Activated CD8-positive, alpha-beta memory T cell treated with anti-CD3 and anti-CD28 coated beads for 48 hours (primary cell): ENCODE data around the gene GNG7.
"Not testable (repeated sequence)": the region's sequence is repeated elsewhere in the genome, so short reads cannot be mapped to it uniquely, and the experiment has no call there.

ENCODE experiments used
- DNase-seq, 3 experiments: peaks; one replicate each; pipeline ENCODE4 v3.0.0-alpha.2; 2020; ENCODE audit warnings: low read depth in 2 of 3, low spot score in 2 of 3

The GNG7 gene

DNA sequence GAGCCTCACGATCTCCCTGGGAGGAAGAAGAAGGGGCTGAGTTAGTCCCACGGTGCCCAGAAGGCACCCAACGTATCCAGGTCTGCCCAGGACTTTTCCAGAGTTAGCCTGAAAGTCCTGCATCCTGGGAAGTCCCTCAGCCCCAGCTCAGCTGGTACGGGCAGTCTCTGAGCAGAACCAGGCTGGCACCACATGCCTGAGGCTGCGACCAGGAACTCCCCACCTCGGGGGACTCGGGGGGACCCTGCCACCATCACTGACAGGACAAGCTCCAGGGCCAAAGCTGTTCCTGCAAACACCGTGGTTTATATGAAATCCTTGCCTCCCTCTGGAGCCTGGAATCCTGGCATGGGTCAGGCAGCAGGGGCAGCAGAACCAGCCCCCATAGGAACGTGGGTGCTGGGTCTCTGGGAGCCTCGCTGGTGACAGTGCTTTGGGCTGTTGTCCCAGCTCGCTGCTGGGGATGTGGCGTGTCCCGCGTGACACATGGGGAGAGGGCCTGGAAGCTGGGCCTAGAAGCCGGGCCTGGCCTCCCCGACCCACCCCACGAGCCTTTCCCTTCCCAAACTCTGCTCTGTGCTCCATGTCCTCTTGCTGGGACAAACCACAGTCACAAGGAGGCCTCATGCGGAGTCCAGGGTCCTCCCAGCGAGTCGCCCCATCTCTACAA lies 55.5 kb downstream of the GNG7 start:
- no peak for DNase-seq

DNA sequence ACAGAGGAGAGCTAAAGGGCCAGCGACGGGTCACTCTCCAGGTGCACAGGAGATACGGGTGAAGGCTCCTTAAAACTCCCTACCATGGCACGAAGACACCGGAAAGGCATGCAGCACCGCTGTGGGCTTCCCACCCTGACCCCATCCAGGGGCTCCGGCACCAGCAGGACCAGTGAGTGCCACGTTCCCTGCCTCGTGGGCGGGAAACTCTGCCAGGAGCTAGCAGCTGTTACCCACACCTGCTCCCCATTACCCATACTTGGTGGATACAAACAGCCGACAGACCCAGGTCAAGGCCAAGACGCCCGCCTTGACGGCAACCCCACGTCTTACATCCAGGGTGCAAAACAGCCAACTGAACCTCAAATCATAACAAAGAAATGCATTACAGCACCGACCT lies 56.7 kb downstream of the GNG7 start:
- DNase-seq: no peak

DNA sequence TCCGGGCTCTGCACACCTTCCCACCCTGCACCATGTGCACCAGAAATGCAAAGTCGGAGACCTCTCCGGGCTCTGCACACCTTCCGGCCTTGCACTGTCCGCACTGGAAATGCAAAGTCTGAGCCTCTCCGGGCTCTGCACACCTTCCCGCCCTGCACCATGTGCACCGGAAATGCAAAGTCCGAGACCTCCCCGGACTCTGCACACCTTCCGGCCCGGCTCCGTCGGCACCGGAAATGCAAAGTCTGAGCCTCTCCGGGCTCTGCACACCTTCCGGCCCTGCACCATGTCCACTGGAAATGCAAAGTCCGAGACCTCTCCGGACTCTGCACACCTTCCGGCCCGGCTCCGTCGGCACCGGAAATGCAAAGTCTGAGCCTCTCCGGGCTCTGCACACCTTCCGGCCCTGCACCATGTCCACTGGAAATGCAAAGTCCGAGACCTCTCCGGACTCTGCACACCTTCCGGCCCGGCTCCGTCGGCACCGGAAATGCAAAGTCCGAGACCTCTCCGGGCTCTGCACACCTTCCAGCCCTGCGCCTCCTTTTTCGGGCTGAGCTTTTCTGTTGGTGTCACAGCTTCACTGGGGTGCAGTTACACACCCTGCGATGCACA lies 59.3 kb downstream of the GNG7 start:
- not testable (repeated sequence) for DNase-seq

DNA sequence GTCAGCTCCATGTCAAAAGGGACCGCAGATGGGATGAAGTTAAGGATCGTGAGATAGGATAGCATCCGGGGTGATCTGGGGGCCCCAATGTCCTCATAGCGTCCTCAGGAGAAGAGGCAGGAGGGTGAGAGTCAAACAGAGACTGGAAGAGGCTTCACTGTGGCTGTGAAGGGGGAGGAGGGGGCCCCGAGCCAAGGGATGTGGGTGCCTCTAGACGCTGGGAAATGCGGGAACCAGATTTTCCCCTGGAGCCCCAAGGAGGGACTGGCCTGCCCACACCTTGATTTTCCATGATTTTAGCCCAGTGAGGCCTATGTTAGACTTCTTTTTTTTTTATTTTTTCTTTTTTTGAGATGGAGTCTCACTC lies 61.2 kb downstream of the GNG7 start:
- DNase-seq: no peak

DNA sequence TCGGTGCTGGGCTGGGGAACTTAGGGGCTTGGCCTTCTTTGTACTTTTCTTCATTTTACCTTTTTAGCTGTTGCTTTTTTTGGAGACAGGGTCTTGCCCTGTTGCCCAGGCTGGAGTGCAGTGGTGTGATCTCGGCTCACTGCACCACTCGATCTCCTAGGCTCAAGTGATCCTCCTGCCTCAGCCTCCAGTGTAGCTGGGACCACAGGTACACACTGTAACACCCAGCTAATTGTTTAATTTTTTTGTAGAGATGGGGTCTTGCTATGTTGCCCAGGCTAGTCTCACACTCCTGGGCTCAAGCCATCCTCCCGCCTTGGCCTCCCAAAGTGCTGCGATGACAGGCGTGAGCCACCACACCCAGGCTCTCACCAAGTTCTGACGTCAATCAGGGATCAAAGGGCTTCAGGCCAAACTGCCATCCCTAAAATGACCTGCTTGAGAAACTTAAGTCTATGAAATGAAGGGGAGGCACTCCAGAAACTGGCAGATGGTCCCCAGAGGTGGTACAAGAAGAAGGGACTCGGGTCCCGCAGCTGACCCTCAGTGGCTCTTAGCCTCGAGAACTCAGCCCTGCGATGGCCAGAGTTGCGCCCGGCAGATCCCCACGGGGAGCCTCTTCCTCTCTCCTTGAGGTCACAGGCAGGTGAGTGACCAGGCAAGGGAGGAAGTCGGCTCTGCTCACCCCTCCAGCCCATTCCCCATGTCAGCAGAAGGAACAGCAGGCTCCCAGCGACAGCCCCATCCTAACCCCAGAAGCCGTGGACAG lies 61.7 kb downstream of the GNG7 start:
- no peak for DNase-seq

DNA sequence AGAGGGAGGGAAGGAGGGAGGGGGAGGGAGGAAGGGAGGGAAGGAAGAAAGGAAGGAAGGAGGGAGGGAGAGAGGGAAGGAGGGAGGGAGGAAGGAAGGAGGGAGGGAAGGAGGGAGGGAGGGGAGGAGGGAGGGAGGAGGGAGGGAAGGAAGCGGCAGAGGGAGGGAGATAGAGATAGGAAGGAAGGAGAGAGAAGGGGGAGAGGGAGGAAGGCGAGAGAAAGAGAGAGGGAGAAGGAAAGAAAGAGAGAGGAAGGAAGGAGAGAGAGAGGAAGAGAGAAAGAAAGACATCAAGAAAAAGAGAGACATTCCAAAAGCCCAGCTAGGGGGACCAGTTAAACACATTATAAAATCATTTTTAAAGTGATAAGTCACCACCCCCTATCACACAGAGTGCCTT lies 62.5 kb downstream of the GNG7 start:
- no peak for DNase-seq

DNA sequence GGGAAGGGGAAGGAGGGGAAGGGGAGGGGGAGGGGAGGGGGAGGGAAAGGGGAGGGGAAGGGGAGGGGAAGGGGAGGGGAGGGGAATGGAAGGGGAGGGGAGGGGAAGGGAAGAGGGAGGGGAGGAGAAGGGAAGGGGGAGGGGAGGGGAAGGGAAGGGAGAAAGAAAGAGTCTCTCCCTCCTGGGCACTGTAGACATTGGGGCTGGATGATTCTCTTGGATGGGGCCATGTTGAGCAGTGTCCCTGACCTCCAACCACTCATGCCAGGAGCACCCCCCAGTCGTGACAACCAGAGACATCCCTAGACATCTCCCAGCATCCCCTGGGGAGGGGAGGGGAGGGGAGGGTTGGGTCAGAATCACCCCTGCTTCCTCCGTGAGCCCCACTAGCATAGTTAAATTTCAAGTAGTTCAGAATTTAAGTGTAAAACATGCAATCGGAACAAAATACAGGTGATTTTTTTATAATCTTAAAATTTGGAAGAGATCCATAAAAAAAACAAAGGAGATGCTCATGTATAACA lies 64.0 kb downstream of the GNG7 start:
- DNase-seq: no peak

DNA sequence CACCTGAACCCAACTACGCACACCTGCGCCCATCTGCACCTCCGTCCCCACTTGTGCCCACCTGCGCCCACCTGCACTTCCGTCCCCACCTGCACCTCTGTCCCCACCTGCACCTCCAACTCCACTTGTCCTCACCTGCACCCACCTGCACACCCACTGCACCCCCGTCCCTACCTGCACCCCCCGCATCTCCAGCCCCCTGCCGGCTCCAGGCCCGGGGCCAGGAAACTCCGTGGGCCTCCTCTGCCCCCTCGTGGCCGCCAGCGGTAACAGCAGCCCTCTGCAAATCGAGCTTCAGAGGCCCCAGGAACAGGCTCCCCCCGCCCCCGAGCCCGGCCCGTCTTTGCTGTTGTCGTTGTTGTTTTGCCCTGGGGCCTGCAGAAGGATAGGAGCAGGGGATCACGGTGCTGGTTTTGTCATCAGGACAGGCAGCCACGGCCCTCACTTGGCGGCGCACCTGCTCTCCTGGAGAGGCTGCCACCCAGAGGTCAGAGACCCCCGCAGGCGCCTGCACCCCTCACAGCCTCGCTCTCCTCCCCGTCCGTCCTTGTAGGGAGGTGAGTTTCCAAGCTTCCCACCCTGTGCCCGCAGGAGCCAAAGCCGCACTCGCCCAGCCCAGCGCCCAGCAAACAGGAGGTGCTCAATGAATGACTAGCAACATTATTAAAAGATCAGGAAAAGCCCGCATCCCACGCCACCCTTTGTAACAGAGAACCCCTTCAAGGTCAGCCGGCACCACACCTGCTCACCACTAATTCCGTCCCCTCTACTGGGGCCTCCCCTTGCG lies 65.4 kb downstream of the GNG7 start:
- peak in 2 of 3 experiments; percentile 54 to 55 for DNase-seq

DNA sequence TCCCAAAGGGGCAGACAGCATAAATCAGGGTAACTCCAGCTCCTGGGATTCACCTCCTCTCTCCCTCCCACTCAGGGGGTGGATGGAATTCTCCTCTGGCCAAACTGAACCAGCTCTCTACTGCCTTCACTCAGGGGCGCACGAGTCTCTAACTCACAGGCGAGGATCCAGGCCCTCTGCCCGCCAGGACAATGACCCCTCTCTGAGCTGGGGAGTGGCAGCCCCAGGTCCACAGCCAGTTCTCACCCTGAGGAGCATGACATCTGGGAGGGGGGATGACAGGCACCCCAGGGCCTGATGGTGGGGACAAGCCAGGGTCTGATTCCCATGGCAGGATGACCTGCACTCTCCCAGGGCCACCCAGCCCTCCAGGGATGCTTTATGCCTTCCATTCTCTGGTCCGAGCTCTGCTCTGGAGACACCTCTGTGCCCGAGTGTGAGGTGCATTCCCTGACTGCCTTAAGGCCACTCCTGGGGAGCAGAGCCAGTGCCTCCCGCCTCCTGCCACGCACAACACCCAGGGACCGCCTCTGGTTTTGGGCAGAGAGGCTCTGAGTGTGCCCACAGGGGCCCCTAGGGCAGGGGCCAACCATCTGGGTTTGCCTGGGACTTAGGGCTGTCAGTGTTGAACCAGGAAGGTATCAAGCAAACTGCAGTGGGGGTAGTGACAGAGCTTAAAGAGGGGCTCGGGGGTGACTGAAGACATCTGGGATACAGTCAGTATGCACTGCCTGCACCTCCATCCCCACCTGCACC lies 66.2 kb downstream of the GNG7 start:
- no peak for DNase-seq

DNA sequence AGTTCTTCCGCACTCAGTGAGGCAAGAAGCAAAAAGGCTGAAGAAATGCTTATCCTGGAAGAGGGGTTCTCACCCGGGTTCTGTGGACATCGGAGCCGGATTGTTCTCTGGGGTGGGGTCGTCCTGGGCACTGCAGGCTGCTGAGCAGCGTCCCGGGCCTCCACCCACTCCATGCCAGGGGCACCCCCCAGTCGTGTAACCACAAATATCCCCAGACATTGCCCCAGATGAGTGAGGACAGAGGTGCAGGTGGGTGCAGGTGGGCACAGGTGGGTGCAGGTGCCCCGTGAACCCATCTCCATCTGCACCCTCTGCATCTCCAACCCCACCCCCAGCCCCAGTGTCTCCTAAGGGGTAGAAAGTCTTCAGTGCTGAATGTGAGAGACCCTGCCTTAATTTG lies 67.5 kb downstream of the GNG7 start:
- no peak for DNase-seq

DNA sequence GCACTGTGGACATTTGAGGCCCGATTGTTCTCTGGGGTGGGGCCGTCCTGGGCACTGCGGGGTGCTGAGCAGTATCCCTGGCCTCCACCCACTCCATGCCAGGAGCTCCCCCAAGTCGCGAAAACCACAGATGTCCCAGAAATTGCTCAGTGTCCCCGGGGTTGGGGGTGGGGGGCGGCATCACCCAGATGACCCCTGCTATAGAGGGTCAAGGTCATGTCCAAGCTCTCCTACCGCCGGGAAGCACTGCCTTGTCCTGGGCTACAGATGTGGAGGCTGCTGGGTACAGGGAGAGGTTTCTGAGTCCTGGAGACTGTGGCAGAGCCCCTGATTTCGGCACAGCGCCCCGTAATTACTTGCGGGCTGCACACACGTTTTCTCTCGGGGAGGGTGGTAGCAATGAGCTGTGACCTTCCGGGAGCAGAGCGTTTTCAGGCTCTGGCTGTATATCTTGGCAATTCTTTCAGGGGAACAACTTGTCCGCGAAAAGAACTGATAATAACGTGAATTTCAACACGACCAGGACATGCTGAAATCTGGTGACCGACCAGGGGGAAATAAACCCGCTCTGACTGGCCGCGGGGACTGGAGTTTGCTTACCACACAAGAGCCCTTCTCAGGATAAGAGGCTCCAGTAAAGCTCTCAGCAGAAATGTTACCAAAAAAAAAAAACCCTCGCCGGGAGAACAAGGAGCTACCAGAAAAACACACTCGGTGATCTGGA lies 68.1 kb downstream of the GNG7 start:
- no peak for DNase-seq

DNA sequence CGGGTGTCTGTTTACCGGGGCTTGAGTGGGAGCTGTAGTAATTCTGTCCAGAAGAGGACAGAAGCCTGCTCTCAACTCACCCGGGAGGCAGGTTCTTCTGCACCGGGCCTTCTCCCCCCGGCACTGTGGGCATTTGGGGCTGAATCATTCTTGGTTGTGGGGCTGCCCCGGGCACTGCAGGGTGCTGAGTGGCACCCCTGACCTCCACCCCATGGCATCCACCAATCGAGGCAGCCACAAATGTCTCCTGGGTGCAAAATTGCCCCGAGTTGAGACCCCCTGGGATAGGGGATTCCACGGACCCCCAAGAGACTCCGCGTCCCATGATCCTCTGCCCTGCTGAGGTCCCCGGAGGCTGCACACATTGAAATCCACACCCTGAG lies 68.8 kb downstream of the GNG7 start:
- no peak for DNase-seq

DNA sequence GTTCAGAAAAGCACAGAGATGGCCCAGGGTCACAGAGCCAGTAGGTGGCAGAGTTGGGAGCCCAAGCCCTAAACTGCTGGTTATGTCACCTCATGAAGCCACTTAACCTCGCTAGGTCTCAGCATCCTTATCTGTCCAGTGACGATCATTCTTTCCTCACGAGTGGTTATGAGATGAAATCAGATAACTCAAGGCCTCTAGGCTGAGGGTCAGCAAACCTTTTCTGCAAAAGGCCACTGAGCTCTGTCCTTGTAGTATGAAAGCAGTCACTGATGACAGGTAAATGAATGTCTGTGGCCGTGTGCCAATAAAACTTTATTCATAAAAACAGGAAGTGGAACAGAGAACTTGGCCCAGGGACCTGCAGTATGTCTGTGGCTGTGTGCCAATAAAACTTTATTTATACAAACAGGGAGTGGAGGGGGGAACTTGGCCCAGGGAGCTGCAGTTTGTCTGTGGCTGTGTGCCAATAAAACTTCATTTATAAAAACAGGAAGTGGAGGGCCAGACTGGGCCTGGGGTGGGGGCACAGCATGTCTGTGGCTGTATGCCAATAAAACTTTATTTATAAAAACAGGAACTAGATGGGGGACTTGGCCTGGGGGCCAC lies 71.2 kb downstream of the GNG7 start:
- no peak for DNase-seq

DNA sequence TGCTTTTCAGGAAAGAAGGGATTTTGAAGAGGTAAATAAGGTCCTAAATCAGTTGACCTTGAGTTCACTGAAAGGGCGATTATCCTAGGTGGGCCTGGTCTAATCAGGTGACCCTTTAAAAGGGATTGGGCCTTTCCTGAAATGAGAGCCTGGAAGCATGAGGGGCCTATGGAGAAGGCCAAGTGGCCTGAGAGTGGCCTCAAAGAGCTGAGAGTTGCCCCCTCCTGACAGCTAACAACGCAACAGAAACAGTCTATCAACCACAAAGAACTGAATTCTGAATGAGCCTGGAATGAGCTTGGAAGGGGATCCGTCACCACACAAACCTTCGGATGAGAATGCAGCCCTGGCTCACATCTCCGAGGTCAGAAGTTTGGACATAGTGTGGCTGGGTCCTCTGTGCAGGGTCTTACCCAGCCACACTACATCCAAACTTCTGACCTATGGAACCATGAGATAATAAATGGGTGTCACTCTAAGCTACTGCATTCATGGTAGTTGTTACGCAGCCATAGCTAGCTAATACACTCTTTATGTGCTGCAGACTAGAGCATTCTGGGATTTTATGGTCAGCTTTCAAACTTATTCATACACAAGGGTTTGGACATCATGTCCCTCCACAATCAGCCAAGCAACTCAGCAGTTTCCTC lies 72.0 kb downstream of the GNG7 start:
- DNase-seq: no peak

DNA sequence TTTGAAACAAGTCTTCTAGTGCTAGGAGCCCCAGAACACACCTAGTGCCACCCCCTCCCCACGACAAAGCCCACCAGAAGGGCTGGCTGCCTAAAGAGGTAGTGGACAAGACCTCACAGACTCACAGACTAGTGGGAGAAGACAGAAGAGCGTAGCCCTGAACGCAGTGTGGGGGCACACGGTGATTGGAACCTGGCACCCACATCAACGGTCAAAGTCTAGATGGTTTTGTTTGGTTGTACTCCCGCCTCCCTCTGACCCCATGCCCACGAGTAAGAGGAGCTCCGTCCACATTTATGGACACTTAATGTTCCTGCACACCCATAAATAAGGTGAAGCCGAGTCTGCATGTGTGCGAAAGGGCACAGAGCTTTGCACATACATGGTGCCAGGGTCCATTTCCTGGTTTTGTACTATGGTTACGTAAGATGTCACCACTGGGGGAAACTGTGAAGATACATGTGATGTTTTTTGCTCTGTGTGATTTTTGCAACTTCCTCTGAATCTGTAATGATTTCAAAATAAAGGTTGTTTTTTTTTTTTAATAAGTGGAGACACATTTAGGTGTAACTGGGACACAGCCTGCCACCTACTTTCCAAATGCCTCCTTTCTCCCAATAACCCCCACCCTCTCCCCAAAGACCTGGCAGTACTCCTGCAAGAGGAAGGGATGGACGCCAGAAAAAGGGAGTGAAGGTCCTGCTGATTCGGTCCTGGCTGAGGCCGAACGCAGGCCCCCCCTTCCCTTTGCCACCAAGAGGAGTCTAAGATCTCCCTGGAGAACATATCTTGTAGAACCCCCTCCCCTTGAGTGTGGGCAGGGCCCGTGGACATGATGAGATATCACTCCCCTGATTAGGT lies 72.8 kb downstream of the GNG7 start:
- no peak for DNase-seq

DNA sequence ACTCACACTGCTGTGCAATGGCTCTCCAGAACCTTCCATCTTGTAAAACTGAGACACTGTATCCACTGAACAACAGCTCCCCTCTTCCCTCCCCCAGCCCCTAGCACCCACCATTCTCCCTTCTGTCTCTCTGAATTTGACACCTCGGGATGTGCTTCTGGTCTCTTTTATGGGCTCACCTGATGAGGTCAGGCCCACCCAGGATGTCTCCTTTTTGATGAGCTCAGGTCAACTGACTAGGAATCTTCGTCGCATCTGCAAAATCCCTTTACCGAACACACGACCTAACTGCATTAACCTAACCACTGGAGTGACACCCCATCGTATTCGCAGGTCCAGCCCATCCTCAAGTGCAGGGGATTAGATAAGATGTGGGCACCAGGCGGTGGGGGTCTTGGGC lies 73.9 kb downstream of the GNG7 start:
- DNase-seq: no peak

DNA sequence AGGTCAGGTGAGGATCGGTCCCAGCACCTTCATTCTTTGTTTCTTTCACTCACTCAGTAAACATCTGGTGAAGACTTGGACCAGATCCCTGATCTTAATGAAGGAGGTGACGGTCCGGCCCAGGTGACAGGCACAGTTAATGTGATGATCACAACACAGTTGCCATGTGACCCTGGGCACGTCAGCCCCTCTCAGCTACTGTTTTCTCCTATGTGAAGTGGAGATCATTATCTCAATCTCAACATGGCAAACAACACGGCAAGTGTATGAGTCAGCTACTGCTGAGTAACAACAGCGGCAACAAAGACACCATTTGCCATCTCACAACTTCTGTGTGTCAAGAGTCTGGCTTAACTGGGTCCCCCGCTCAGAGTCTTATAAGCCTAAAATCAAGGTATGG lies 74.6 kb downstream of the GNG7 start:
- DNase-seq: no peak

DNA sequence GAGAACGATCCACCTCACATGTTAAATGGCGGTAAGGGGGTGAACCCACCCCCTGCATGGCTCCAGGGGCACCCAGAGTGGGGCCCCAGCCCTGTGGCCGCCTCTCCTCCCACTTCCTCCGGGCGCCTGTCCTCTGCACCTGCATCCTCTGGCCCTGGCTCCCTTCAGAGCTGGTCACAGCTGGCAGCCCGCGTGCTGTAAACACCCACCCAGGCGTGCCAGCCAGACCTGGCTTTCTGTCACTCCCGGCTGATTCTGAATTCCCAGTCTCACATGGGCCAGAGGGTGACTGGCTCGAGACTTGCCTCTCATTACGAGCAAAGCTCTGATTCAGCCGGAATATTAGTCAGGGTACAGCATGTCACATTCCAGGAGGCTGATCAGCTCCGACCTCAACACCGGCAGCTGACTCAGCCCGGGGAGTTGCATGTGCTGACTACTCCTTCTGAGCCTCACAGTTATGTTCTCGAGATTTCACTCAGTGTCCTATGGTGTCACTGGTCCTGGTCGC lies 75.1 kb downstream of the GNG7 start:
- DNase-seq: no peak
